H9 (cell line): Measurements from ENCODE around the gene IP6K3. TPM values are rescaled to one million over a fixed set of nuclear protein-coding genes. Genes with fewer than 3 reads are reported as not detected.

Experiments
- DNase-seq: peaks from one replicate; pipeline ENCODE4 v3.0.0-alpha.2; 2017
- H2AFZ ChIP-seq: one replicate; pipeline ENCODE4 v1.6.1; 2013; ENCODE audit warnings: mild to moderate bottlenecking, low read length, control low read depth, moderate library complexity
- H2AK5ac ChIP-seq: 2 replicates; pipeline ENCODE4 v1.6.1; 2013; ENCODE audit warnings: low read length, control low read depth, mixed read lengths; ENCODE audit not compliant: insufficient read length
- H2BK120ac ChIP-seq: one replicate; pipeline ENCODE4 v1.6.1; 2013; ENCODE audit warnings: low read depth, mild to moderate bottlenecking, low read length, control low read depth, inconsistent platforms; ENCODE audit not compliant: poor library complexity, severe bottlenecking
- H2BK12ac ChIP-seq: 2 replicates; pipeline ENCODE4 v1.6.1; 2013; ENCODE audit warnings: low read length, control low read depth, mixed read lengths, low read depth; ENCODE audit not compliant: insufficient read length
- H2BK15ac ChIP-seq: 2 replicates; pipeline ENCODE4 v1.6.1; 2013; ENCODE audit warnings: low read depth, low read length, control low read depth
- H2BK20ac ChIP-seq: one replicate; pipeline ENCODE4 v1.6.1; 2013; ENCODE audit warnings: low read depth, mild to moderate bottlenecking, low read length, control low read depth, inconsistent platforms; ENCODE audit not compliant: poor library complexity, severe bottlenecking
- H2BK5ac ChIP-seq: 2 replicates; pipeline ENCODE4 v1.6.1; 2013; ENCODE audit warnings: low read length, control low read depth, mixed read lengths; ENCODE audit not compliant: insufficient read length
- H3K14ac ChIP-seq: 2 replicates; pipeline ENCODE4 v1.6.1; 2013; ENCODE audit warnings: low read length, control low read depth; ENCODE audit not compliant: insufficient read depth
- H3K18ac ChIP-seq: 2 replicates; pipeline ENCODE4 v1.6.1; 2013; ENCODE audit warnings: low read depth, mild to moderate bottlenecking, mixed read lengths, low read length, control low read depth; ENCODE audit not compliant: insufficient read length
- H3K23ac ChIP-seq: 2 replicates; pipeline ENCODE4 v1.6.1; 2013; ENCODE audit warnings: low read length, control low read depth, mixed read lengths, low read depth; ENCODE audit not compliant: insufficient read length
- H3K23me2 ChIP-seq: 2 replicates; pipeline ENCODE4 v1.6.1; 2013; ENCODE audit warnings: low read depth, mild to moderate bottlenecking, mixed read lengths, low read length, control low read depth; ENCODE audit not compliant: insufficient read length, poor library complexity, severe bottlenecking
- H3K27ac ChIP-seq: 2 replicates; pipeline ENCODE4 v1.5.1; 2013; ENCODE audit warnings: low read length, control low read depth, mixed read lengths, low read depth; ENCODE audit not compliant: insufficient read length
- H3K27me3 ChIP-seq: 2 replicates; pipeline ENCODE4 v1.6.1; 2013; ENCODE audit warnings: low read length, control low read depth, inconsistent platforms; ENCODE audit not compliant: insufficient read depth
- H3K4ac ChIP-seq: 2 replicates; pipeline ENCODE4 v1.6.1; 2013; ENCODE audit warnings: low read depth, mild to moderate bottlenecking, control low read depth, inconsistent platforms, low read length, moderate library complexity
- H3K4me1 ChIP-seq: 2 replicates; pipeline ENCODE4 v1.6.1; 2013; ENCODE audit warnings: low read length, control low read depth, inconsistent platforms; ENCODE audit not compliant: insufficient read depth
- H3K4me2 ChIP-seq: 2 replicates; pipeline ENCODE4 v1.6.1; 2013; ENCODE audit warnings: low read length, control low read depth, mixed read lengths; ENCODE audit not compliant: insufficient read length, insufficient read depth
- H3K56ac ChIP-seq: 2 replicates; pipeline ENCODE4 v1.6.1; 2013; ENCODE audit warnings: low read depth, mild to moderate bottlenecking, mixed read lengths, low read length, control low read depth; ENCODE audit not compliant: insufficient read length
- H3K79me1 ChIP-seq: 2 replicates; pipeline ENCODE4 v1.6.1; 2013; ENCODE audit warnings: low read depth, mild to moderate bottlenecking, moderate library complexity, low read length, control low read depth, inconsistent platforms; ENCODE audit not compliant: insufficient read depth, poor library complexity, severe bottlenecking
- H3K79me2 ChIP-seq: 2 replicates; pipeline ENCODE4 v1.6.1; 2013; ENCODE audit warnings: low read length, control low read depth, inconsistent platforms; ENCODE audit not compliant: insufficient read depth
- H3K9ac ChIP-seq: 2 replicates; pipeline ENCODE4 v1.6.1; 2013; ENCODE audit warnings: low read length, control low read depth, mixed read lengths; ENCODE audit not compliant: insufficient read length; ENCODE audit errors: extremely low read depth
- H3K9me3 ChIP-seq: one replicate; pipeline ENCODE4 v1.6.1; 2013; ENCODE audit warnings: low read depth, low read length, inconsistent platforms; ENCODE audit not compliant: control insufficient read depth
- H3T11ph ChIP-seq: one replicate; pipeline ENCODE4 v1.6.1; 2013; ENCODE audit warnings: mild to moderate bottlenecking, low read length, control low read depth, inconsistent platforms
- H4K20me1 ChIP-seq: one replicate; pipeline ENCODE4 v1.6.1; 2013; ENCODE audit not compliant: control insufficient read depth, insufficient read length, insufficient read depth
- H4K5ac ChIP-seq: 2 replicates; pipeline ENCODE4 v1.6.1; 2013; ENCODE audit warnings: low read depth, mild to moderate bottlenecking, mixed read lengths, low read length, control low read depth; ENCODE audit not compliant: insufficient read length
- H4K8ac ChIP-seq: replicated peaks from 2 replicates; pipeline ENCODE4 v1.6.1; 2013; ENCODE audit warnings: low read length, control low read depth, mixed read lengths, low read depth; ENCODE audit not compliant: insufficient read length
- H4K91ac ChIP-seq: 2 replicates; pipeline ENCODE4 v1.6.1; 2013; ENCODE audit warnings: low read depth, mild to moderate bottlenecking, moderate library complexity, mixed read lengths, low read length, control low read depth; ENCODE audit not compliant: insufficient read length
- H3K27ac Mint-ChIP-seq, 3 experiments: 2 replicates in 2 of 3; 3 replicates in 1 of 3; pipeline ENCODE4 v1.8.0; 2020 to 2021; ENCODE audit warnings: mixed read lengths in 3 of 3, mild to moderate bottlenecking in 1 of 3, moderate library complexity in 1 of 3
- H3K27me3 Mint-ChIP-seq: 2 replicates; pipeline ENCODE4 v1.8.0; 2021; ENCODE audit warnings: low read depth, mild to moderate bottlenecking, moderate library complexity, mixed read lengths
- H3K36me3 Mint-ChIP-seq, 3 experiments: 2 replicates in 2 of 3; 3 replicates in 1 of 3; pipeline ENCODE4 v1.8.0; 2020 to 2021; ENCODE audit warnings: low read depth in 3 of 3, mixed read lengths in 3 of 3; ENCODE audit not compliant: insufficient read depth in 1 of 3
- H3K4me1 Mint-ChIP-seq, 2 experiments: 2 replicates each; pipeline ENCODE4 v1.8.0; 2020; ENCODE audit warnings: mixed read lengths in 2 of 2
- H3K4me3 Mint-ChIP-seq, 2 experiments: 2 replicates in 1 of 2; 3 replicates in 1 of 2; pipeline ENCODE4 v1.8.0; 2020 to 2021; ENCODE audit warnings: mild to moderate bottlenecking in 2 of 2, mixed read lengths in 2 of 2, moderate library complexity in 1 of 2
- H3K9me3 Mint-ChIP-seq, 2 experiments: 2 replicates in 1 of 2; 3 replicates in 1 of 2; pipeline ENCODE4 v1.8.0; 2020; ENCODE audit warnings: mild to moderate bottlenecking in 2 of 2, mixed read lengths in 2 of 2, moderate library complexity in 1 of 2
- WGBS: extraction: QIAGEN DNeasy Blood & Tissue Kit; methylation state at CpG from one replicate; pipeline ENCODE4 v1.1.7; 2013; ENCODE audit warnings: missing lambda C conversion rate, low lambda C conversion rate, mixed read lengths; ENCODE audit not compliant: insufficient read length; ENCODE audit errors: extremely low coverage; 5-methylcytosine and 5-hydroxymethylcytosine counted together
- total RNA-seq: library from RNA; stranded (reverse); gene quantifications from 2 replicates; pipeline ENCODE4 v1.2.1, GENCODE V29; 2021
- TF ChIP-seq, protein P1 (sequence below): fragments of 200-600 bp; sonication (generic); conservative IDR thresholded peaks from 3 replicates; pipeline ENCODE4 v1.8.0; 2021; ENCODE audit warnings: antibody characterized with exemption, mild to moderate bottlenecking

The IP6K3 gene
- total RNA-seq, 1 experiment from 2014 or later = 0.46 TPM

GRCh38 chr6:33725891-33726673 is 20.6 kb downstream of the IP6K3 start:
- Histone ChIP-seq H4K91ac (no peak overlapping the region), H3K27ac (no peak overlapping the region), H2BK5ac (no peak overlapping the region), H3T11ph (no peak overlapping the region), H3K27me3 (no peaks in the 10 kb centered on the region), H2BK12ac (no peak overlapping the region), H3K9ac (no peak overlapping the region), H3K23ac (no peak overlapping the region), H3K9me3 (no peaks in the 10 kb centered on the region), H2BK20ac (no peak overlapping the region), H3K79me1 (no peaks in the 10 kb centered on the region), H4K8ac (no peak overlapping the region), H2AFZ (no peak overlapping the region), H2BK15ac (no peak overlapping the region), H3K56ac (no peak overlapping the region), H3K79me2 (no peaks in the 10 kb centered on the region), H3K23me2 (no peaks in the 10 kb centered on the region), H4K5ac (no peak overlapping the region), H3K14ac (no peak overlapping the region), H2BK120ac (no peak overlapping the region), H3K4me1 (peaks cover 4% of the 10 kb centered on the region; the same call in 1 of the 2 replicates), H3K18ac (no peak overlapping the region), H2AK5ac (no peak overlapping the region), H3K4me2 (no peak overlapping the region), H3K4ac (no peak overlapping the region), H4K20me1 (no peaks in the 10 kb centered on the region)
- WGBS = no CpG with 5 or more reads among the region's 7 CpGs
- peaks cover 21% of the 10 kb centered on the region for H3K27me3 Mint-ChIP-seq
- no peaks in the 10 kb centered on the region for H3K9me3 Mint-ChIP-seq
- TF ChIP-seq, protein P1, sequence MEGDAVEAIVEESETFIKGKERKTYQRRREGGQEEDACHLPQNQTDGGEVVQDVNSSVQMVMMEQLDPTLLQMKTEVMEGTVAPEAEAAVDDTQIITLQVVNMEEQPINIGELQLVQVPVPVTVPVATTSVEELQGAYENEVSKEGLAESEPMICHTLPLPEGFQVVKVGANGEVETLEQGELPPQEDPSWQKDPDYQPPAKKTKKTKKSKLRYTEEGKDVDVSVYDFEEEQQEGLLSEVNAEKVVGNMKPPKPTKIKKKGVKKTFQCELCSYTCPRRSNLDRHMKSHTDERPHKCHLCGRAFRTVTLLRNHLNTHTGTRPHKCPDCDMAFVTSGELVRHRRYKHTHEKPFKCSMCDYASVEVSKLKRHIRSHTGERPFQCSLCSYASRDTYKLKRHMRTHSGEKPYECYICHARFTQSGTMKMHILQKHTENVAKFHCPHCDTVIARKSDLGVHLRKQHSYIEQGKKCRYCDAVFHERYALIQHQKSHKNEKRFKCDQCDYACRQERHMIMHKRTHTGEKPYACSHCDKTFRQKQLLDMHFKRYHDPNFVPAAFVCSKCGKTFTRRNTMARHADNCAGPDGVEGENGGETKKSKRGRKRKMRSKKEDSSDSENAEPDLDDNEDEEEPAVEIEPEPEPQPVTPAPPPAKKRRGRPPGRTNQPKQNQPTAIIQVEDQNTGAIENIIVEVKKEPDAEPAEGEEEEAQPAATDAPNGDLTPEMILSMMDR = no peak
- no peaks in the 10 kb centered on the region for H3K36me3 Mint-ChIP-seq
- H3K4me3 Mint-ChIP-seq = no peak overlapping the region
- H3K4me1 Mint-ChIP-seq = peaks cover 51% of the 10 kb centered on the region in 2 experiments
- H3K27ac Mint-ChIP-seq = no peak overlapping the region
- DNase-seq = no peak
